8988T (cell line): ENCODE results near the gene MYB.

Source experiments
- DNase-seq: peaks from one replicate; pipeline ENCODE4 v3.0.0; 2011

Gene MYB

GRCh38 chr6:135191508-135192255 lies 10.6 kb downstream of the MYB start:
- no peak for DNase-seq

GRCh38 chr6:135192256-135193174 lies 11.4 kb downstream of the MYB start:
- DNase-seq = no peak

GRCh38 chr6:135193221-135193620 lies 12.1 kb downstream of the MYB start:
- no peak for DNase-seq

- DNase-seq = no peak
These were observed 13.9 kb downstream of the MYB start for GRCh38 chr6:135195041-135195440.

- DNase-seq = no peak
These were observed 14.4 kb downstream of the MYB start for GRCh38 chr6:135195522-135195921.

- no peak for DNase-seq
These were observed 15.8 kb downstream of the MYB start for GRCh38 chr6:135196739-135197510.

- no peak for DNase-seq
These were observed 21.7 kb downstream of the MYB start for GRCh38 chr6:135202836-135203235.

GRCh38 chr6:135204951-135205350 lies 23.8 kb downstream of the MYB start:
- no peak for DNase-seq

- DNase-seq = no peak
These were observed 28.7 kb downstream of the MYB start for GRCh38 chr6:135209803-135210202.

GRCh38 chr6:135210632-135211305 lies 29.7 kb downstream of the MYB start:
- no peak for DNase-seq

GRCh38 chr6:135211306-135211702 lies 30.2 kb downstream of the MYB start:
- DNase-seq = no peak

GRCh38 chr6:135212020-135212806 lies 31.1 kb downstream of the MYB start:
- no peak for DNase-seq

- DNase-seq = no peak
These were observed 31.8 kb downstream of the MYB start for GRCh38 chr6:135212935-135213334.

- no peak for DNase-seq
These were observed 32.5 kb downstream of the MYB start for GRCh38 chr6:135213616-135214015.

GRCh38 chr6:135215160-135215559 lies 34.1 kb downstream of the MYB start:
- no peak for DNase-seq

- no peak for DNase-seq
These were observed 34.5 kb downstream of the MYB start for GRCh38 chr6:135215563-135215962.

GRCh38 chr6:135217663-135218062 lies 36.6 kb downstream of the MYB start:
- DNase-seq = no peak

- no peak for DNase-seq
These were observed 38.2 kb downstream of the MYB start for GRCh38 chr6:135219346-135219745.

GRCh38 chr6:135221042-135221441 lies 39.9 kb downstream of the MYB start:
- no peak for DNase-seq

GRCh38 chr6:135221505-135221904 lies 40.4 kb downstream of the MYB start:
- no peak for DNase-seq

- DNase-seq = no peak
These were observed 41.5 kb downstream of the MYB start for GRCh38 chr6:135222623-135223022.
